Activated gamma-delta T cell treated with Interleukin-2 at 50 U/mL for 16 hours (primary cell): ENCODE data around the gene MNAT1.
"Not testable (repeated sequence)": the region's sequence is repeated elsewhere in the genome, so short reads cannot be mapped to it uniquely, and the experiment has no call there.

Experiments
- DNase-seq: peaks from one replicate; pipeline ENCODE4 v3.0.0-alpha.2; 2020

Gene MNAT1

GRCh38 chr14:60812987-60813386 is 78.4 kb downstream of the MNAT1 start:
- no peak for DNase-seq

GRCh38 chr14:60815371-60815770 is 80.8 kb downstream of the MNAT1 start:
- DNase-seq, result no peak

- no peak for DNase-seq
These were observed 82.6 kb downstream of the MNAT1 start for GRCh38 chr14:60817113-60817512.

GRCh38 chr14:60819575-60819974 is 85.0 kb downstream of the MNAT1 start:
- DNase-seq, result no peak

GRCh38 chr14:60838601-60839000 is 104.0 kb downstream of the MNAT1 start:
- DNase-seq, result no peak

GRCh38 chr14:60839057-60839456 is 104.5 kb downstream of the MNAT1 start:
- DNase-seq, result no peak

GRCh38 chr14:60839657-60840056 is 105.1 kb downstream of the MNAT1 start:
- DNase-seq, result no peak

- DNase-seq, result no peak
These were observed 105.8 kb downstream of the MNAT1 start for GRCh38 chr14:60840313-60840712.

GRCh38 chr14:60845523-60845922 is 111.0 kb downstream of the MNAT1 start:
- DNase-seq, result no peak

GRCh38 chr14:60848066-60848465 is 113.5 kb downstream of the MNAT1 start:
- DNase-seq, result no peak

GRCh38 chr14:60851692-60852091 is 117.1 kb downstream of the MNAT1 start:
- DNase-seq, result not testable (repeated sequence)

- no peak for DNase-seq
These were observed 121.5 kb downstream of the MNAT1 start for GRCh38 chr14:60856111-60856510.

- no peak for DNase-seq
These were observed 125.0 kb downstream of the MNAT1 start for GRCh38 chr14:60859525-60859924.

- no peak for DNase-seq
These were observed 127.1 kb downstream of the MNAT1 start for GRCh38 chr14:60861545-60862140.

- no peak for DNase-seq
These were observed 127.7 kb downstream of the MNAT1 start for GRCh38 chr14:60862283-60862682.

GRCh38 chr14:60863249-60863648 is 128.7 kb downstream of the MNAT1 start:
- no peak for DNase-seq

- no peak for DNase-seq
These were observed 131.0 kb downstream of the MNAT1 start for GRCh38 chr14:60865378-60866127.

GRCh38 chr14:60867503-60868172 is 133.1 kb downstream of the MNAT1 start:
- DNase-seq, result no peak

- no peak for DNase-seq
These were observed 143.6 kb downstream of the MNAT1 start for GRCh38 chr14:60878121-60878520.

- no peak for DNase-seq
These were observed 144.0 kb downstream of the MNAT1 start for GRCh38 chr14:60878536-60878935.

GRCh38 chr14:60882219-60882618 is 147.7 kb downstream of the MNAT1 start:
- no peak for DNase-seq

GRCh38 chr14:60884134-60884533 is 149.6 kb downstream of the MNAT1 start:
- no peak for DNase-seq

- DNase-seq, result not testable (repeated sequence)
These were observed 156.1 kb downstream of the MNAT1 start for GRCh38 chr14:60890636-60891035.

- DNase-seq, result no peak
These were observed 159.3 kb downstream of the MNAT1 start for GRCh38 chr14:60893911-60894310.
